Nephron progenitor cell (in vitro differentiated cells): ENCODE data around the gene LCE1E.

Source experiments
- DNase-seq: peaks from one replicate; pipeline ENCODE4 v3.0.0; 2021
- H3K27ac Mint-ChIP-seq: 2 replicates; pipeline ENCODE4 v1.8.0; 2021; ENCODE audit warnings: mild to moderate bottlenecking, moderate library complexity, mixed read lengths
- H3K27me3 Mint-ChIP-seq: 2 replicates; pipeline ENCODE4 v1.8.0; 2021; ENCODE audit warnings: mild to moderate bottlenecking, low read depth, mixed read lengths; ENCODE audit not compliant: poor library complexity
- H3K36me3 Mint-ChIP-seq: 2 replicates; pipeline ENCODE4 v1.8.0; 2021; ENCODE audit warnings: low read depth, mixed read lengths
- H3K4me1 Mint-ChIP-seq: 2 replicates; pipeline ENCODE4 v1.8.0; 2021; ENCODE audit warnings: mixed read lengths
- H3K4me3 Mint-ChIP-seq: 2 replicates; pipeline ENCODE4 v1.8.0; 2021; ENCODE audit warnings: mild to moderate bottlenecking, moderate library complexity, mixed read lengths
- H3K9me3 Mint-ChIP-seq: 2 replicates; pipeline ENCODE4 v1.8.0; 2021; ENCODE audit warnings: mild to moderate bottlenecking, moderate library complexity, mixed read lengths
- TF ChIP-seq, protein P1 (sequence below): fragments of 200-600 bp; sonication (generic); IDR thresholded peaks from 2 replicates; pipeline ENCODE4 v1.5.0; 2021; ENCODE audit warnings: antibody characterized with exemption

LCE1E gene

DNA sequence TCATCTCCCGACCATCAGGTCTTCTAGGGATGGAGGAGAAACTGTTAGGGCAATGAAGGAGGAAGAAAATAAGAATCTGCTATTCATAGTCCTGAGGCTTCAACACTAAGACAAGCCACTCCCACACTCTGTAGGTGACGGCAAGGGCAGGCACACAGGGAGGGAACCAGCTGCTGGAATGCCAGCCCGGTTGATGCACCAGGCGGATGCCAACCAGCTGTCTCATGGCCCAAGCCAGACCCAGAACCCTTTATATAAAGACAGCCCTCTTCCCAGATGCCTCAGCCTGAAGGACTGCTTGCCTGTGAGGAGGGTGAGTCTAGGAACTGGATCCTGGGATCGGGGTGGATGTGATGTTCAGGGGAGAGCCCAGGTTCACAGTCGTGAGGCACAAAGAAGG is 28.3 kb upstream of the LCE1E start, which contains the start of gene KPRP:
KPRP (plus strand) TSS at position 279 of the 400 bp plus-strand sequence. CDS start 1,564 bp downstream, outside the sequence.
- Mint-ChIP-seq H3K4me1 (no peaks in the 10 kb centered on the region), H3K27ac (no peak within 1 kb of the TSS), H3K36me3 (peaks cover 6% of the 10 kb centered on the region), H3K27me3 (peaks cover 7% of the 10 kb centered on the region), H3K4me3 (no peak within 1 kb of the TSS), H3K9me3 (peaks cover 96% of the 10 kb centered on the region)
- DNase-seq: no peak
- TF ChIP-seq, protein P1, sequence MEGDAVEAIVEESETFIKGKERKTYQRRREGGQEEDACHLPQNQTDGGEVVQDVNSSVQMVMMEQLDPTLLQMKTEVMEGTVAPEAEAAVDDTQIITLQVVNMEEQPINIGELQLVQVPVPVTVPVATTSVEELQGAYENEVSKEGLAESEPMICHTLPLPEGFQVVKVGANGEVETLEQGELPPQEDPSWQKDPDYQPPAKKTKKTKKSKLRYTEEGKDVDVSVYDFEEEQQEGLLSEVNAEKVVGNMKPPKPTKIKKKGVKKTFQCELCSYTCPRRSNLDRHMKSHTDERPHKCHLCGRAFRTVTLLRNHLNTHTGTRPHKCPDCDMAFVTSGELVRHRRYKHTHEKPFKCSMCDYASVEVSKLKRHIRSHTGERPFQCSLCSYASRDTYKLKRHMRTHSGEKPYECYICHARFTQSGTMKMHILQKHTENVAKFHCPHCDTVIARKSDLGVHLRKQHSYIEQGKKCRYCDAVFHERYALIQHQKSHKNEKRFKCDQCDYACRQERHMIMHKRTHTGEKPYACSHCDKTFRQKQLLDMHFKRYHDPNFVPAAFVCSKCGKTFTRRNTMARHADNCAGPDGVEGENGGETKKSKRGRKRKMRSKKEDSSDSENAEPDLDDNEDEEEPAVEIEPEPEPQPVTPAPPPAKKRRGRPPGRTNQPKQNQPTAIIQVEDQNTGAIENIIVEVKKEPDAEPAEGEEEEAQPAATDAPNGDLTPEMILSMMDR: no peak

DNA sequence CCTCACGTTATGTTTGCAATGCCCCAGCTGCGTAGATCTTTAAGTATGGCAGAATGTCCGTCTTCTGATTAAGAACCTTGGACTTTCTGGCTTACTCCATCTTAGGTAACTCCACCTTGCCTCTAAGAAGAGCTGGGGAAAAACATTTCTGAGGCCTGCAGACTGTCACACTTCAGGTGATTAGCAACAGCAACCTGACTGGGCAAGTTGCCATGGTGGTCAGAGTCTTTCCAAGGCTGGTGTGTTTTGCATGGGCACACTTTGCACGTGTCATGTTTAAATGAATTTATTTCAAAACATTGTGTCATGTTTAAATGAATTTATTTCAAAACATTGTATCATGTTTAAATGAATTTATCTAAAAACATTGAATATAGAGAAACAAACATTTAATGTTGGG is 27.4 kb upstream of the LCE1E start:
- Mint-ChIP-seq H3K27ac (no peak overlapping the region), H3K27me3 (peaks cover 4% of the 10 kb centered on the region), H3K4me3 (no peak overlapping the region), H3K4me1 (no peaks in the 10 kb centered on the region), H3K36me3 (peaks cover 6% of the 10 kb centered on the region), H3K9me3 (peaks cover 96% of the 10 kb centered on the region)
- no peak for DNase-seq
- TF ChIP-seq, protein P1: no peak

DNA sequence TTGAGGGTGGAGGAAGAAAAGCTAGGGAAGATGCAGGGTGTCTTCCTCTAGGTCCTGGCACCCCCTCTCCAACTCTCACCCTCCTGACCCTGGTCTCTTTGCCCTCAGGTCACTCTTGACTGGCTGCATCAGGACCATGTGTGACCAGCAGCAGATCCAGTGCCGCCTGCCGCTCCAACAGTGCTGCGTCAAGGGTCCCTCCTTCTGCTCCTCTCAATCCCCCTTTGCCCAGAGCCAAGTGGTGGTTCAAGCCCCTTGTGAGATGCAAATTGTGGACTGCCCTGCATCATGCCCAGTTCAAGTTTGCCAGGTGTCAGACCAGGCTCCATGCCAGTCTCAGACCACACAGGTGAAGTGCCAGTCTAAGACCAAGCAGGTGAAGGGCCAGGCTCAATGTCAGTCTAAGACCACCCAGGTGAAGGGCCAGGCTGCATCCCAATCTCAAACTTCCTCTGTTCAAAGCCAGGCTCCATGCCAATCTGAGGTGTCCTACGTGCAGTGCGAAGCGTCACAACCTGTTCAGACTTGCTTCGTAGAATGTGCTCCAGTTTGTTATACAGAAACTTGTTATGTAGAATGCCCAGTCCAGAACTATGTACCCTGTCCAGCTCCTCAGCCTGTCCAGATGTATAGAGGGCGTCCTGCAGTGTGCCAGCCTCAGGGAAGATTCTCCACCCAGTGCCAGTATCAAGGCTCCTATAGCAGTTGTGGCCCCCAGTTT is 26.4 kb upstream of the LCE1E start:
- H3K9me3 Mint-ChIP-seq: peaks cover 95% of the 10 kb centered on the region

DNA sequence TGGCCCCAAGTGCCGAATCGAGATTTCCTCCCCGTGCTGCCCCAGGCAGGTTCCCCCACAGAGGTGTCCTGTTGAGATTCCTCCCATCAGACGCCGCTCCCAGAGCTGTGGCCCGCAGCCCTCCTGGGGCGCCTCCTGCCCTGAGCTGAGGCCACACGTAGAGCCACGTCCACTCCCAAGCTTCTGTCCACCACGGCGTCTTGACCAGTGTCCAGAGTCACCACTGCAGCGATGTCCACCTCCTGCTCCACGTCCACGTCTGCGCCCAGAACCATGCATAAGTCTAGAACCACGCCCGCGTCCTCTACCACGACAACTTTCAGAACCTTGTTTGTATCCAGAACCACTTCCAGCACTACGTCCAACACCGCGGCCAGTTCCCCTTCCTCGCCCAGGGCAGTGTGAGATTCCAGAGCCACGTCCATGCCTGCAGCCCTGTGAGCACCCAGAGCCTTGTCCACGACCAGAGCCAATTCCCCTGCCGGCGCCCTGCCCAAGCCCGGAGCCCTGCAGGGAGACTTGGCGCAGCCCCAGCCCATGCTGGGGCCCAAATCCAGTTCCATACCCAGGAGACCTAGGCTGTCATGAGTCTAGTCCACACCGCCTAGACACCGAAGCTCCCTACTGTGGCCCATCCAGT is 25.4 kb upstream of the LCE1E start:
- Mint-ChIP-seq H3K4me3 (no peak overlapping the region), H3K27me3 (peaks cover 3% of the 10 kb centered on the region), H3K4me1 (no peaks in the 10 kb centered on the region), H3K27ac (no peak overlapping the region), H3K9me3 (peaks cover 95% of the 10 kb centered on the region), H3K36me3 (peaks cover 6% of the 10 kb centered on the region)
- TF ChIP-seq, protein P1: no peak
- no peak for DNase-seq

More for the DNA sequence above, 26.4 kb upstream of the LCE1E start:
- Mint-ChIP-seq H3K27me3 (peaks cover 4% of the 10 kb centered on the region), H3K4me1 (no peaks in the 10 kb centered on the region), H3K27ac (no peak overlapping the region), H3K36me3 (peaks cover 6% of the 10 kb centered on the region), H3K4me3 (no peak overlapping the region)
- DNase-seq: no peak
- TF ChIP-seq, protein P1: no peak

DNA sequence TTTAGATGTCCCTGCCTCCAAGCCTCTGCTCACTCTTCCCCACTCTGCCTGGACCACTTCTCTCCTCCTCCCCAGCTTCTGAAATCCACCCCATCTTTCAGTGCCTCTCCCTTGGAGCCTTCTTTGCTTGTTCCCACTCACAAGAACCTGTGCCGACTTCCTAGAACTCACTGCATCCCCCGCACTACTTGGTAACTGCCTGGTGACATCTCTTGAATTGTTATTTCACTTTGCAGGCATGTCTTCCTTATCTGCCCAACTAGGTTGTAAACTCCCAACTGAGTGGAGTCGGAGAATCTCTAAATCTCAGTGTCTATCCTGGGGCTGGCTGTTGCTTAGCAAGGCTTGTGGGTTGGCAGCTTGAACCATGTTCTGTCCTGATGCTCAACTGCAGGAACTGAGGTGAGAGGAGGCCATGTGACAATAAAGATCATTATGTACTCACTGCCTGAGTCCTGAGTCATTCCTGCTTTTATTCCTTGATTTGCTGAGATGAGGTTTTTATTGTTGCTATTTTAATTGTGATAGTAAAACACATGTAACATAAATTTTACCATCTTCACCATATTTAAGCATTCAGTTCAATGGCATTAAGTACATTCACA is 24.3 kb upstream of the LCE1E start:
- DNase-seq: no peak
- no peak overlapping the region for H3K4me3 Mint-ChIP-seq
- TF ChIP-seq, protein P1: no peak
- H3K27ac Mint-ChIP-seq: no peak overlapping the region
- no peaks in the 10 kb centered on the region for H3K27me3 Mint-ChIP-seq
- H3K9me3 Mint-ChIP-seq: peaks cover 95% of the 10 kb centered on the region
- no peaks in the 10 kb centered on the region for H3K4me1 Mint-ChIP-seq
- H3K36me3 Mint-ChIP-seq: peaks cover 6% of the 10 kb centered on the region
